ENCODE measurements around the gene SPRY2.

DNA sequence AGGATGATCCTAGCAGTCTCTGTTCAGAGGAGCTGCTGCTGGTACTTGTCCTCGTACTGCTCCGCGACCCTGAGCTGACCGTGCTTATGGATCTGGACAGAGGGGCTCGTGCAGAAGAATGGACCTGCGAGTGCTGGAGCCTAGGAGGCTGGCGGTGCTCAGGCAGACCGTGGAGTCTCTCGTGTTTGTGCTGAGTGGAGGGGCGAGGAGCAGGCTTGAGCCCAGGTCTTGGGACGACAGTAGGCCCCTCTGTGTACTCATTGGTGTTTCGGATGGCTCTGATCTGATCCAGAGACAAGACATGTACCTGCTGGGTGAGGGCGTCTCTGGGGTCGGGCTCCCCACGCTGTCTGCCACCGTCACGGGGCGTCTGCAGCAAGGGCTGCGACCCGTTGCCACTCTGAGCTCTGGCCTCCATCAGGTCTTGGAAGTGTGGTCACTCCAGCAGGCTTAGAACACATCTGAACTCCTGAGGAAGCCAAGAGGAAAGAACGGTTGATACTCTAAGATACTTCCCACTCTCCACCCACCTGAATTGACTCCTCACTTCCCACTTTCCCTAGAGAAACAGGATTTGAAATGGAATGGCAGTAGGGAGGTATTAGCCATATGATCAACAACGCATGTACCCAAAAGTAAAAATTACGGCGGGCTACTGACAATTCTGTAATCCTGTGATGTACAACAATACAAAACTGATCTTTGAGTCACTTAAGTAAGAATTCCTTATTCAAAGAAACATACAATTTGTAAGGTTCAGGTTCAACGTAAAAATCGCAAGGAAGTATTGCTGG, 3.4 kb downstream of the SPRY2 start:
- TF ChIP-seq, protein P1, sequence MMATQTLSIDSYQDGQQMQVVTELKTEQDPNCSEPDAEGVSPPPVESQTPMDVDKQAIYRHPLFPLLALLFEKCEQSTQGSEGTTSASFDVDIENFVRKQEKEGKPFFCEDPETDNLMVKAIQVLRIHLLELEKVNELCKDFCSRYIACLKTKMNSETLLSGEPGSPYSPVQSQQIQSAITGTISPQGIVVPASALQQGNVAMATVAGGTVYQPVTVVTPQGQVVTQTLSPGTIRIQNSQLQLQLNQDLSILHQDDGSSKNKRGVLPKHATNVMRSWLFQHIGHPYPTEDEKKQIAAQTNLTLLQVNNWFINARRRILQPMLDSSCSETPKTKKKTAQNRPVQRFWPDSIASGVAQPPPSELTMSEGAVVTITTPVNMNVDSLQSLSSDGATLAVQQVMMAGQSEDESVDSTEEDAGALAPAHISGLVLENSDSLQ (IDR thresholded peaks at IDR 0.05), result no peak
- TF ChIP-seq FOXM1 (IDR thresholded peaks at IDR 0.05; ENCODE audit: borderline replicate concordance) (no peak), SP1 (IDR thresholded peaks at IDR 0.05) (no peak), TARDBP (IDR thresholded peaks at IDR 0.05) (no peak), LEF1 (IDR thresholded peaks at IDR 0.05; ENCODE audit: borderline replicate concordance) (no peak), HDGF (IDR thresholded peaks at IDR 0.05; ENCODE audit: borderline replicate concordance) (no peak), FOXA1 (IDR thresholded peaks at IDR 0.05) (no peak), L3MBTL2 (conservative IDR thresholded peaks at IDR 0.05) (no peak), BHLHE40 (IDR thresholded peaks at IDR 0.05; ENCODE audit: borderline replicate concordance) (no peak), ELF4 (IDR thresholded peaks at IDR 0.05) (no peak), SUZ12 (IDR thresholded peaks at IDR 0.05) (no peak)

Data from HEK293T (cell line).